Upper lobe of right lung (tissue), 1 donor: ENCODE measurements around the gene KRTAP12-3. TPM values are rescaled to one million over a fixed set of nuclear protein-coding genes. Genes with fewer than 3 reads are reported as not detected.
"Not testable (repeated sequence)": the region's sequence is repeated elsewhere in the genome, so short reads cannot be mapped to it uniquely, and the experiment has no call there.

Source experiments
- ATAC-seq: fragments of 200-7000 bp; cut with Tn5 transposase; one replicate; pipeline ENCODE4 v1.9.1; 2020; ENCODE audit warnings: mild to moderate bottlenecking, moderate library complexity
- DNase-seq: peaks from one replicate; pipeline ENCODE4 v3.0.0-alpha.2; 2020
- H3K27ac ChIP-seq: fragments of 200-600 bp; one replicate; pipeline ENCODE4 v1.8.0; 2022
- H3K27me3 ChIP-seq: fragments of 200-600 bp; one replicate; pipeline ENCODE4 v1.8.0; 2022; ENCODE audit warnings: mild to moderate bottlenecking
- H3K36me3 ChIP-seq: fragments of 200-600 bp; one replicate; pipeline ENCODE4 v1.8.0; 2022
- H3K4me1 ChIP-seq: fragments of 200-600 bp; one replicate; pipeline ENCODE4 v1.8.0; 2022
- H3K4me3 ChIP-seq: fragments of 200-600 bp; one replicate; pipeline ENCODE4 v1.8.0; 2022; ENCODE audit warnings: mild to moderate bottlenecking
- H3K9me3 ChIP-seq: fragments of 200-600 bp; one replicate; pipeline ENCODE4 v1.8.0; 2022
- intact Hi-C: fragments of 100-400 bp; cut with DNase I; formaldehyde crosslinking; loops from one replicate; pipeline ENCODE4 v1.11.0; 2022
- total RNA-seq: library from RNA; stranded (reverse); fragmentation: NEBNext Ultra II Directional; extraction: Animal tissue kit (Norgen Biotek cat#: 25700); gene quantifications from one replicate; pipeline ENCODE4 v1.2.1, GENCODE V29; 2021
- TF ChIP-seq, protein P1 (sequence below): fragments of 200-600 bp; IDR thresholded peaks from one replicate; pipeline ENCODE4 v1.8.0; 2022; ENCODE audit warnings: antibody characterized with exemption
- donor health status: DM: no; HTN: yes; CAD: no; lungs with severe emphysema.

Gene KRTAP12-3
- total RNA-seq, 1 donor from 2014 or later, result not detected

DNA sequence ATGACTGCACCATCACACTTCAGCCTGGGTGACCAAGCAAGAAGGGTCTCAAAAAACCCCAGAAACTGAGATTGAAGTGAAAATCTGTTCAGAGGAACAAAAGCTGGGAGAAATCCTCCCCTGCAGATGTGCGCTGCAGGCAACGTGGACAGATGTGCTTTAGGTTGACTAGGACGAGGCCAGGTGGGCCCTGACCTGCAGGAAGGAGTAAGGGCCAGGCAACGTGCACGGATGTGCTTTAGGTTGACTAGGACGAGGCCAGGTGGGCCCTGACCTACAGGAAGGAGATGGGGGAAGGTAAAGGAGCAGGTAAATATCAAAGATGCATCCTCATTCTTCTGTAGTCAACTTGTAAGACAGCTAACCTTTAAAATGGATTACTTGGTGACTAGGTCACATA lies 26.8 kb downstream of the KRTAP12-3 start:
- Histone ChIP-seq H3K9me3 (no peaks in the 10 kb centered on the region), H3K4me1 (no peaks in the 10 kb centered on the region), H3K27ac (no peak overlapping the region), H3K36me3 (no peaks in the 10 kb centered on the region), H3K27me3 (peaks cover 5% of the 10 kb centered on the region), H3K4me3 (no peak overlapping the region)
- ATAC-seq (no peak), DNase-seq (no peak)
- intact Hi-C loops, result no loop called here
- TF ChIP-seq, protein P1, sequence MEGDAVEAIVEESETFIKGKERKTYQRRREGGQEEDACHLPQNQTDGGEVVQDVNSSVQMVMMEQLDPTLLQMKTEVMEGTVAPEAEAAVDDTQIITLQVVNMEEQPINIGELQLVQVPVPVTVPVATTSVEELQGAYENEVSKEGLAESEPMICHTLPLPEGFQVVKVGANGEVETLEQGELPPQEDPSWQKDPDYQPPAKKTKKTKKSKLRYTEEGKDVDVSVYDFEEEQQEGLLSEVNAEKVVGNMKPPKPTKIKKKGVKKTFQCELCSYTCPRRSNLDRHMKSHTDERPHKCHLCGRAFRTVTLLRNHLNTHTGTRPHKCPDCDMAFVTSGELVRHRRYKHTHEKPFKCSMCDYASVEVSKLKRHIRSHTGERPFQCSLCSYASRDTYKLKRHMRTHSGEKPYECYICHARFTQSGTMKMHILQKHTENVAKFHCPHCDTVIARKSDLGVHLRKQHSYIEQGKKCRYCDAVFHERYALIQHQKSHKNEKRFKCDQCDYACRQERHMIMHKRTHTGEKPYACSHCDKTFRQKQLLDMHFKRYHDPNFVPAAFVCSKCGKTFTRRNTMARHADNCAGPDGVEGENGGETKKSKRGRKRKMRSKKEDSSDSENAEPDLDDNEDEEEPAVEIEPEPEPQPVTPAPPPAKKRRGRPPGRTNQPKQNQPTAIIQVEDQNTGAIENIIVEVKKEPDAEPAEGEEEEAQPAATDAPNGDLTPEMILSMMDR, result no peak

DNA sequence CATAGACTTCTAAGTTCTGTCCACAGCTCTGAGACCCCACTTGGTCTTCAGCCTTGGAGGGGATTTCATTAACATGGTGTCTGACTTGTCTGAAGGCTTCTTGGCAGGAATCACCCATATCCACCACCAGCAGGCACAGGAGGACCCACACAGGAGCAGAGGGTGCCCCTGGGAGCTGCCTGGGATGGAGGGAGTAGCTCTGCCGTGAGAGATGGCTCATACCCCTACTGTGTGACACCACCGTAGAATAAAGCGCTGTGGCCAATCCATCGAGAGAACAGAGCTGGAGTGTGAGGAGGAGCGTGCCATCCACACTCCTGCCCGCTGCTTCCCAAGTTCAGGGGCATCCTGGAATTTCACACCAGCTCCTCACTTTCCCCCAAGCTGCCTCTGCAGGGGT lies 27.3 kb downstream of the KRTAP12-3 start:
- ATAC-seq, H3K36me3 ChIP-seq, H3K4me3 ChIP-seq, intact Hi-C loops, H3K9me3 ChIP-seq, H3K4me1 ChIP-seq, H3K27ac ChIP-seq, H3K27me3 ChIP-seq: not testable (repeated sequence)
- DNase-seq, result peak; percentile 56

DNA sequence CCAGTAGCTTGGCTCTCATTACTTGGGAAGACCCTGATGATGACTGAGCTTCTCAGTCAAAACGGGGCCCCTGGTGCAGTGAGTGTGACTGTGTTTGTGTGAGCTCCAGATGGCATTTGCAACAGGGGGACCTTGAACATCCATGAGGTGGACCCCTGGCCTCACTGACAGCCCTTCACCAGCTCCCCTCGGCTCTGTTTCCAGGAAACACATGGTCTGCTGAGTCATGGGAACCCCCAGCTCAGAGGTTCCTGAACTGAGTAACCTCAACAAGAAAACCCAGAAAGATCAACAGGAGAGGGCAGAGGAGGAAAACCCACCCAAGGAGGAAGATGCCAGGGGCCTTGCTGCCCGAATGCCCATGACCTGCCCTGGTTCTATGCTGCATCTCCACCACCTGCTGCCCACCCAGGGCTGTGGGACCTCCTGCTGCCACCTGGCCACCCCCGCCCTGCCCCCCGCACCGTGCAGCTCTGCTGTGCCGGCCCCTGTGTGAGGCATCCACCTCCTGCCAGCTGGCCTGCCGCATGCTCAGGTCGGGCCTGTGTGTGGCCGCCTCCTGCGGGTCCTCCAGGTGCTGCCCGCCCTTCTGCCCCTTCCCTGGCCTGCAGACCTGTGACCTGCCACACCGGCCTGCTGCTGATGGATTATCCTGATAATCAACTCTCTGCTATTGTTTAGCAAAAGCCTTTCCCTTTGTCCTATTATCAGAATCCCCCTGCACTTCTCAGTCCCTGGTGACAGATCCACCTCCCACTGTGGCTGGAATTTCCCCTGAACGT lies 28.5 kb downstream of the KRTAP12-3 start:
- H3K27ac ChIP-seq, result no peak overlapping the region
- H3K36me3 ChIP-seq, result no peaks in the 10 kb centered on the region
- no peaks in the 10 kb centered on the region for H3K4me1 ChIP-seq
- peak; percentile 53 for DNase-seq
- H3K27me3 ChIP-seq, result no peaks in the 10 kb centered on the region
- TF ChIP-seq, protein P1, result no peak
- intact Hi-C loops, result no loop called here
- H3K9me3 ChIP-seq, result no peaks in the 10 kb centered on the region
- H3K4me3 ChIP-seq, result no peak overlapping the region
- no peak for ATAC-seq

DNA sequence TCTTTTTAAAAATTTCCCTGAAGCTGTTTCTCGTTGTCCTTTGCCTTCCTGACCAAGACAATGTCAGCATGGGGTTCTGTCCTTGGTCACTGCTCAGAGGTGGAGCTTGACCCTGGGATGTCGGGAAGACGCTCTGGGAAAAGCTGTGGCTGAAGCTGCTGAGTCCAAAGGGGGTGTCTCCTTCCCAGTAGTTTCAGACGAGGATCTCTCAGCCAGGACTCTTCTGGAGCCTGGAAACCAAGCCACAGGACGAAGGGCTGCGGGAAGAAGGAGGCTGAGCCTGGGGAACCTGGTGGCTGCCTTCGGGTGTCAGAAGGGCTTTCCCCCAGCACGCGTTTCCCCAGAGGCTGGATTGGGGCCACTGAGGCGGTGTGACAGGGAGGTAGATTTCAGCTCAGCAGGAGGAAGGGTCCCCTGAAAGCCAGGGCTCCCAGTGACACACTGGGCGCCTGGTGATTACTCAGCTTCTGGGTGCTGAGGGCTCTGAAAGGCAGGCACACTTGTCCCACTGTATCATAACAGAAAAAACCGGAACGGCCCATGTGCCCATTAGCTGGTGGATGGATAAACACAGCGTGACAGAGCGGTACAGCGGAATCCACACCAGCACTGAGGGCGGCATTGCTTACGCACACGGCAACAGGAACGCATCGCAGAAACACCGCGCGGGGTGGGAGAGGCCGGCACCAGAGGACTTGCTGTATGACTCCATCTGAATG lies 29.3 kb downstream of the KRTAP12-3 start:
- no peak for ATAC-seq
- Histone ChIP-seq H3K27me3 (no peaks in the 10 kb centered on the region), H3K9me3 (no peaks in the 10 kb centered on the region), H3K27ac (no peak overlapping the region), H3K36me3 (no peaks in the 10 kb centered on the region), H3K4me3 (no peak overlapping the region), H3K4me1 (no peaks in the 10 kb centered on the region)
- peak; percentile 52 for DNase-seq
- TF ChIP-seq, protein P1, result no peak
- intact Hi-C loops, result no loop called here

DNA sequence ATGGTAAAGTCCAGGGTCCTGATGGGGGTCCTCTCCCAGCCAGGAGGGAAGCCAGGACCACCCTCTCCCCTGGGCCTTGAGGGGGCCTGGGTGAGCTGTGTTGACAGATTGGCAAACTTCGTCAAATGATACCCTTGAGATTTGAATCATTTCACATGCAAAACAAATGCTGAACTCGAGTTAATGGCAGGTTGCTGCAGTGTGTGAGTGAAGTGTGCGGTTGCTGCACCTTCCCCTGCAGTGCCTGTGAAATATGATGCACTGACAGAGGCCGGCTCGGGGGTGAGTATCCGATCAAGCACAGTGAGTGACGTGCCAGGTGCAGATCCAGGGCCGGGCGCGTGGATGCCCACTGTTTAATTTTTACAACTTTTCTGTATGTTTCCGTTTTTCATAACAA lies 29.9 kb downstream of the KRTAP12-3 start:
- H3K4me3 ChIP-seq, result no peak overlapping the region
- H3K36me3 ChIP-seq, result no peaks in the 10 kb centered on the region
- H3K4me1 ChIP-seq, result no peaks in the 10 kb centered on the region
- H3K9me3 ChIP-seq, result peaks cover 6% of the 10 kb centered on the region
- H3K27me3 ChIP-seq, result no peaks in the 10 kb centered on the region
- TF ChIP-seq, protein P1, result no peak
- DNase-seq (no peak), ATAC-seq (no peak)
- intact Hi-C loops, result no loop called here
- no peak overlapping the region for H3K27ac ChIP-seq

DNA sequence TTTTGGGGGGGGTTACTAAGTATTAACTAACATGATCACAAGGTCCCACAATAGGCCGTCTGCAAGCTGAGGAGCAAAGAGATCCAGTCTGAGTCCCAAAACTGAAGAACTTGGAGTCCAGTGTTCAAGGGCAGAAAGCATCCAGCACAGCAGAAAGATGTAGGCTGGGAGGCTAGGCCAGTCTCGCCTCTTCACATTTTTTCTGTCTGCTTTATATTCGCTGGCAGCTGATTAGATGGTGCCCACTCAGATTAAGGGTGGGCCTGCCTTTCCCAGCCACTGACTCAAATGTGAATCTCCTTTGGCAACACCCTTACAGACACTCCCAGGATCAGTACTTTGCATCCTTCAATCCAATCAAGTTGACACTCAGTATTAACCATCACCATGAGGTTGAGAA lies 32.0 kb downstream of the KRTAP12-3 start:
- intact Hi-C loops, H3K4me3 ChIP-seq, ATAC-seq, H3K27ac ChIP-seq, H3K9me3 ChIP-seq, H3K27me3 ChIP-seq, DNase-seq, H3K4me1 ChIP-seq, H3K36me3 ChIP-seq: not testable (repeated sequence)
